Renal cortex interstitium (tissue), 15 donors: Measurements from ENCODE around the gene POU2F1. TPM values are rescaled to one million over a fixed set of nuclear protein-coding genes. Genes with fewer than 3 reads are reported as not detected.

ENCODE experiments used
- DNase-seq, 11 donors: peaks; one replicate each; pipeline ENCODE4 v3.0.0-alpha.2; 2013; ENCODE audit warnings: low read depth in 9 of 11, low spot score in 4 of 11; ENCODE audit errors: extremely low read depth in 1 of 11
- long read RNA-seq, 16 experiments: transcript quantifications; one replicate each; lab custom pipeline, GENCODE V29; 2026
- polyA plus RNA-seq, 3 donors: library from polyadenylated mRNA; unstranded; fragments of 120-200 nt; gene quantifications; one replicate each; pipeline ENCODE4 v1.2.1, GENCODE V29; 2013; ENCODE audit not compliant: insufficient read length in 3 of 3

Gene POU2F1
- polyA plus RNA-seq, result 10 to 100 TPM; 15.3 to 16.9 (median 16.2) TPM
- long read RNA-seq, donor 1, result 0 reads
- long read RNA-seq, donor 2, result 0 reads
- long read RNA-seq, donor 3, result 0 reads
- long read RNA-seq, donor 4, full-length matches to known transcripts, result 2 of 2 reads
- long read RNA-seq, donor 4, partial matches to known transcripts, result 0 of 2 reads
- long read RNA-seq, donor 4, other reads (novel, unspliced or antisense), result 0 of 2 reads
- long read RNA-seq, donor 5, result 0 reads
- long read RNA-seq, donor 6, result 0 reads
- long read RNA-seq, donor 7, partial matches to known transcripts, result 7 of 7 reads
- long read RNA-seq, donor 7, other reads (novel, unspliced or antisense), result 0 of 7 reads
- long read RNA-seq, donor 8, result 0 reads
- long read RNA-seq, donor 9, result 0 reads
- long read RNA-seq, donor 10, result 0 reads
- long read RNA-seq, donor 11, result 0 reads
- long read RNA-seq, donor 12, full-length matches to known transcripts, result 1 of 1 reads
- long read RNA-seq, donor 12, partial matches to known transcripts, result 0 of 1 reads
- long read RNA-seq, donor 12, other reads (novel, unspliced or antisense), result 0 of 1 reads
- long read RNA-seq, donor 13, result 0 reads
- long read RNA-seq, donor 14, result 0 reads
- long read RNA-seq, donor 15, result 0 reads
- long read RNA-seq, donor 16, full-length matches to known transcripts, result 1 of 10 reads
- long read RNA-seq, donor 16, partial matches to known transcripts, result 9 of 10 reads
- long read RNA-seq, donor 16, other reads (novel, unspliced or antisense), result 0 of 10 reads

GRCh38 chr1:167220537-167221125 lies at the start of gene POU2F1:
TSS of gene POU2F1 (plus strand) at chr1:167220886. CDS start at chr1:167220898, 12 bp downstream.
- DNase-seq, result peak; percentile 97 to 100 (median 99)

- DNase-seq, result no peak
Observed at GRCh38 chr1:167171286-167171929, 49.3 kb upstream of the POU2F1 start.

GRCh38 chr1:167173516-167174184 lies 47.0 kb upstream of the POU2F1 start:
- DNase-seq, result no peak

- DNase-seq, result no peak
Observed at GRCh38 chr1:167175901-167176300, 44.8 kb upstream of the POU2F1 start.

GRCh38 chr1:167178831-167179230 lies 41.9 kb upstream of the POU2F1 start:
- no peak for DNase-seq

GRCh38 chr1:167182571-167183320 lies 37.9 kb upstream of the POU2F1 start:
- no peak for DNase-seq

- peak in 4 of 11 donors; percentile 39 to 66 (median 52) for DNase-seq
Observed at GRCh38 chr1:167184081-167184480, 36.6 kb upstream of the POU2F1 start.

- DNase-seq, result no peak
Observed at GRCh38 chr1:167185062-167185461, 35.6 kb upstream of the POU2F1 start.

GRCh38 chr1:167185974-167186657 lies 34.6 kb upstream of the POU2F1 start:
- no peak for DNase-seq

- no peak for DNase-seq
Observed at GRCh38 chr1:167186771-167187170, 33.9 kb upstream of the POU2F1 start.

GRCh38 chr1:167190747-167191237 lies 29.9 kb upstream of the POU2F1 start:
- DNase-seq, result no peak

- DNase-seq, result no peak
Observed at GRCh38 chr1:167191958-167192357, 28.7 kb upstream of the POU2F1 start.

- DNase-seq, result no peak
Observed at GRCh38 chr1:167194182-167194581, 26.5 kb upstream of the POU2F1 start.

GRCh38 chr1:167196166-167196565 lies 24.5 kb upstream of the POU2F1 start:
- DNase-seq, result no peak

- no peak for DNase-seq
Observed at GRCh38 chr1:167197236-167197635, 23.4 kb upstream of the POU2F1 start.

GRCh38 chr1:167197692-167198091 lies 23.0 kb upstream of the POU2F1 start:
- DNase-seq, result no peak

- peak in 3 of 11 donors; percentile 20 to 43 (median 34) for DNase-seq
Observed at GRCh38 chr1:167198518-167199133, 22.1 kb upstream of the POU2F1 start.
